OCI-LY3 (cell line): Measurements from ENCODE around the gene LSM4.

Experiments used
- H2AFZ ChIP-seq: fragments of 200-600, 300-600 bp; shearing (Covaris generic); 2 replicates; pipeline ENCODE4 v1.6.0; 2014; ENCODE audit warnings: antibody characterized with exemption, low read depth, low read length
- H3K27ac ChIP-seq: fragments of 200-600, 300-600 bp; sonication (generic); 2 replicates; pipeline ENCODE4 v1.5.1; 2014; ENCODE audit warnings: mild to moderate bottlenecking, low read length, moderate library complexity, mixed read lengths
- H3K27me3 ChIP-seq: fragments of 200-600, 300-600 bp; sonication (generic); 2 replicates; pipeline ENCODE4 v1.6.1; 2014; ENCODE audit warnings: low read depth, low read length, mixed read lengths
- H3K36me3 ChIP-seq: fragments of 200-600, 300-600 bp; sonication (generic); replicated peaks from 2 replicates; pipeline ENCODE3; 2014; ENCODE audit warnings: low read depth, low read length, mixed read lengths
- H3K4me1 ChIP-seq: fragments of 300-600, 200-600 bp; sonication (generic); 2 replicates; pipeline ENCODE4 v1.6.1; 2014; ENCODE audit warnings: low read length, mixed read lengths
- H3K4me2 ChIP-seq: fragments of 200-600, 300-600 bp; sonication (generic); 2 replicates; pipeline ENCODE4 v1.6.1; 2014; ENCODE audit warnings: low read length, mixed read lengths
- H3K4me3 ChIP-seq: fragments of 300-600, 200-600 bp; sonication (generic); 2 replicates; pipeline ENCODE4 v1.5.1; 2014; ENCODE audit warnings: antibody characterized with exemption, mild to moderate bottlenecking, low read length, moderate library complexity
- H3K79me2 ChIP-seq: fragments of 300-600, 200-600 bp; shearing (Covaris generic); 2 replicates; pipeline ENCODE4 v1.6.1; 2014; ENCODE audit warnings: mild to moderate bottlenecking, low read length, mixed read lengths
- H3K9ac ChIP-seq: fragments of 300-600, 200-600 bp; shearing (Covaris generic); 2 replicates; pipeline ENCODE4 v1.6.0; 2014; ENCODE audit warnings: mild to moderate bottlenecking, low read length, moderate library complexity
- H3K9me3 ChIP-seq: fragments of 200-600, 300-600 bp; shearing (Covaris generic); 2 replicates; pipeline ENCODE4 v1.6.1; 2014; ENCODE audit warnings: low read length, mixed read lengths; ENCODE audit not compliant: insufficient read depth
- H4K20me1 ChIP-seq: fragments of 200-600, 300-600 bp; sonication (generic); 2 replicates; pipeline ENCODE4 v1.6.1; 2016; ENCODE audit warnings: low read length, mixed read lengths; ENCODE audit not compliant: insufficient read depth
- EZH2phosphoT487 ChIP-seq: fragments of 200-600 bp; shearing (Covaris generic); IDR thresholded peaks from 2 replicates; pipeline ENCODE4 v1.6.1; 2018; ENCODE audit warnings: antibody characterized with exemption, mixed run types, low read depth
- TF ChIP-seq, protein P1 (sequence below): fragments of 200-600, 300-600 bp; sonication (generic); IDR thresholded peaks from 2 replicates; pipeline ENCODE4 v1.5.1; 2014; ENCODE audit warnings: antibody characterized with exemption, low read length, low read depth

Gene LSM4

DNA sequence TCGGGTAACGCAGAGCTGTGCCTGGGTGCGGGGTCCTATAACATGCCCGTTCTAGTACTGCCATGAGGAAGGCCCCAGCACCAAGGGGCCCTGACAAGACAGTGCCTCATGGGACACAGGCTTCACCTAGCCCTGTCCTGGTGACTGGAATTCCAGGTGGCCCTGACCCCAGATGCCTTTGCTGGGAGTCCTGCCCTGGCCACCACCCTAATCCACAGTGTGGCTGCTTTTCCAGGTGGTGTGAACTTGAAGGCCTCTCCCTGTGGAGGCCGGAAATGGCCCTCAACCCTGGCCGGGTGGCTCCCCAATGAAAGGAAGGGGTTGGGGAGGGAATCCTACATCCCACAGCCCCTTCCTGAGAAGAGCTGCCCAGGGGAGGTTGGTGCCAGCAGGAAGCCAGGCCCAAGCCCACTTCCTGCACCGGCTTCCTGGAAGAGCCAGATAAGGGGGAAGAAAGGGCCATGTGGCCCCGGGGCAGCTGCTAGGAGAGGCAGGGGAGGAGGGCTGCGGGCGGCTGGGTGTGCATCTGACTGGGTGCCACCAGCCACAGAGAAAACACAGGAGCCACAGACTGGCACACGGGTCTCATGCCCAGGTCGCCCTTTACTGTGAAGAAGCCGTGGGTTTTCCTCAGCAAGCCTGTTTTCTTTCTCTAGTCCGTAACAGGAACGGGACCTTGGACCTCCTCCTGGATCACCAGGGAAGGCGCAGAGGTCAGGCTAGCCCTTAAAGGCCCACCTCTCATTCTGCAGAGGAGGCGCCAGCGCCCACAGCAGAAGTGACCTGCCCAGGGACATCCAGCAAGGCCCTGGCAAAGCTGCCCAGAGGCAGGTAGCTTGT is 4.7 kb downstream of the LSM4 start:
- Histone ChIP-seq H3K4me1 (peaks cover 9% of the 10 kb centered on the region), H4K20me1 (no peaks in the 10 kb centered on the region), H3K36me3 (peaks cover 21% of the 10 kb centered on the region), H3K27me3 (no peaks in the 10 kb centered on the region), H3K9ac (no peak overlapping the region), H2AFZ (no peak overlapping the region), H3K79me2 (peaks cover 47% of the 10 kb centered on the region), H3K4me3 (no peak overlapping the region), H3K9me3 (no peaks in the 10 kb centered on the region), H3K27ac (no peak overlapping the region), H3K4me2 (no peak overlapping the region)
- TF ChIP-seq, protein P1, sequence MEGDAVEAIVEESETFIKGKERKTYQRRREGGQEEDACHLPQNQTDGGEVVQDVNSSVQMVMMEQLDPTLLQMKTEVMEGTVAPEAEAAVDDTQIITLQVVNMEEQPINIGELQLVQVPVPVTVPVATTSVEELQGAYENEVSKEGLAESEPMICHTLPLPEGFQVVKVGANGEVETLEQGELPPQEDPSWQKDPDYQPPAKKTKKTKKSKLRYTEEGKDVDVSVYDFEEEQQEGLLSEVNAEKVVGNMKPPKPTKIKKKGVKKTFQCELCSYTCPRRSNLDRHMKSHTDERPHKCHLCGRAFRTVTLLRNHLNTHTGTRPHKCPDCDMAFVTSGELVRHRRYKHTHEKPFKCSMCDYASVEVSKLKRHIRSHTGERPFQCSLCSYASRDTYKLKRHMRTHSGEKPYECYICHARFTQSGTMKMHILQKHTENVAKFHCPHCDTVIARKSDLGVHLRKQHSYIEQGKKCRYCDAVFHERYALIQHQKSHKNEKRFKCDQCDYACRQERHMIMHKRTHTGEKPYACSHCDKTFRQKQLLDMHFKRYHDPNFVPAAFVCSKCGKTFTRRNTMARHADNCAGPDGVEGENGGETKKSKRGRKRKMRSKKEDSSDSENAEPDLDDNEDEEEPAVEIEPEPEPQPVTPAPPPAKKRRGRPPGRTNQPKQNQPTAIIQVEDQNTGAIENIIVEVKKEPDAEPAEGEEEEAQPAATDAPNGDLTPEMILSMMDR = no peak
- TF ChIP-seq EZH2phosphoT487 = no peak

DNA sequence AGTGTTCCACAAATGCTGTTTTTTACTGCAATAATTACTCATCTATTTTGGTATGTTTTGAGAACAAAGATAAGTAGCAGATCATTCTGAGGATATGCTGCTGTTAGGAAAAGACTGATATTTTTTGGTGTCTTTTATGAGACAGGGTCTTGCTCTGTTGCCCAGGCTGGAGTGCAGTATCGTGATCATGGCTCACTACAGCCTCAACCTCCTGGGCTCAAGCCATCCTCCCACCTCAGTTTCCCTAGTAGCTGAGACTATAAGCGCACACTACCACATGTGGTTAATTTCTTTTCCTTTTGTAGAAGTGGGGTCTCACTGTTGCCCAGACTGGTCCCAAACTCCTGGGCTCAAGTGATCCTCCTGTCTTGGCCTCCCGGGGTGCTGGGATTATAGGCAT is 9.5 kb downstream of the LSM4 start:
- Histone ChIP-seq H3K79me2 (peaks cover 7% of the 10 kb centered on the region), H3K36me3 (peaks cover 16% of the 10 kb centered on the region), H3K27ac (no peak overlapping the region), H4K20me1 (no peaks in the 10 kb centered on the region), H2AFZ (no peak overlapping the region), H3K4me2 (no peak overlapping the region), H3K4me3 (no peak overlapping the region), H3K9ac (no peak overlapping the region), H3K4me1 (no peaks in the 10 kb centered on the region), H3K27me3 (no peaks in the 10 kb centered on the region), H3K9me3 (no peaks in the 10 kb centered on the region)
- TF ChIP-seq, protein P1 = no peak
- no peak for TF ChIP-seq EZH2phosphoT487

DNA sequence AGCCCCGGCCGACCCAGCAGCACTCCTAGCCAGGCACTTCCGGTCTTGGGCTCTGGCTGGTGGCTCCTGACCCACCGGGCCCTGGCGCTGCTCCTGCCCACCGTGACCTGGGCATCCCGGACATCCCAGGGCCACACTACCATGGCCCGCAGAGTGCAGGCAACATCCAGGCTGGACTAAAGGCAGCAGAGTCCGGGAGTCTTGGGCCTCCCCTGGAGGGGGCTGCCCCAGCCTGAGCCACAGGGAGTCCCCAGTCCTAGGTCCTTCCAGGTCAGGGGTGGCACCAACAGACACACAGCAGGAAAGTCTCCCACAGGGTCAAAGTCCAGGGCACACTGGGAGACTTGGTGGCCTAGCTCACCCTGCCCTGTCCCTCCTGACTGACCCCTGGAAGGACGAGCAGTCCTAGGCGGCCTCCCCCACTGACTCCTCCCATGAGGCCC is 10.8 kb downstream of the LSM4 start:
- Histone ChIP-seq H3K9ac (no peak overlapping the region), H3K4me3 (no peak overlapping the region), H3K9me3 (no peaks in the 10 kb centered on the region), H2AFZ (no peak overlapping the region), H3K27me3 (no peaks in the 10 kb centered on the region), H3K36me3 (peaks cover 25% of the 10 kb centered on the region), H3K4me1 (peaks cover 11% of the 10 kb centered on the region), H3K4me2 (no peak overlapping the region), H3K27ac (no peak overlapping the region), H4K20me1 (no peaks in the 10 kb centered on the region), H3K79me2 (no peaks in the 10 kb centered on the region)
- TF ChIP-seq, protein P1 = no peak
- no peak for TF ChIP-seq EZH2phosphoT487

DNA sequence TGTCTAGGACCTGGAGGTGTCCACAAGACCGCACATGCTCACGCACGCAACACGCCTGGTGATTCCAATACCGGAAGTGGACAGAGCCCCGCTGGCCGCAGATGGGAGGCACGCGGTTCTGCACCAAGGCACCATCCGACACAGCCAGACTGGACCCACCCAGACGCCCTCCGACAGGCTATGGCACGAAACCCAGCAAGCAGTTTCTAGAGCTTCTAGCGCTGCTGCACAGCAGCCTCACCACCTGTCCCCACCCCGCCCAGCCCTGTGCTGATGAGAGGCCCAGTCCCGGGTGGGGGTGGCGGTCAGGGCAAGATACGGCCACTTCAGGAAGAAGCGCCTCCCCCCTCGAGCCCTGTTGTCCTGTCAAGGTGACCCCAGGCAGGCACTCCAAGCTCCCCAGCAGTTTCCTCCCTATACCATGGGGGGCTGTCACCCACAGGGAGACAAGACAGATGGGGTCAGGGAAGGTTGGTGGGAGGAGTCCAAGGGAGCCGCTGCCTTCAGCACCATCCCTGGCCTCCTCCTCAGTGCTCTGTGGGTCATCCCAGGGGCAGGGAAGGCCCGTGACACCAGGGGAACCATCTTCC is 11.3 kb downstream of the LSM4 start:
- H3K9me3 ChIP-seq = no peaks in the 10 kb centered on the region
- peaks cover 30% of the 10 kb centered on the region for H3K36me3 ChIP-seq
- no peaks in the 10 kb centered on the region for H3K79me2 ChIP-seq
- no peak overlapping the region for H3K4me2 ChIP-seq
- peaks cover 16% of the 10 kb centered on the region for H3K4me1 ChIP-seq
- no peak overlapping the region for H3K27ac ChIP-seq
- H4K20me1 ChIP-seq = no peaks in the 10 kb centered on the region
- H2AFZ ChIP-seq = no peak overlapping the region
- H3K4me3 ChIP-seq = no peak overlapping the region
- H3K27me3 ChIP-seq = no peaks in the 10 kb centered on the region
- no peak for TF ChIP-seq EZH2phosphoT487
- TF ChIP-seq, protein P1 = no peak
- H3K9ac ChIP-seq = no peak overlapping the region
